ENCODE measurements around the gene ACTMAP. TPM values are rescaled to one million over a fixed set of nuclear protein-coding genes. Genes with fewer than 3 reads are reported as not detected.

Gene ACTMAP
- total and polyA plus RNA-seq, 2 of the 13 experiments (the other 11 are each of a cell fraction or from before 2014, with no cell fraction given) = 2.2 to 7.9 TPM

GRCh38 chr19:40777937-40778705, 27.8 kb upstream of the ACTMAP start, which contains the start of gene RAB4B (continued):
- TF ChIP-seq ZNF207 (IDR thresholded peaks at IDR 0.05; ENCODE audit: borderline replicate concordance) (no peak), ZNF30 (CRISPR knock-in tag; IDR thresholded peaks at IDR 0.05) (no peak), SALL2 (CRISPR knock-in tag; IDR thresholded peaks at IDR 0.05) (peak; percentile 77), MEIS1 (CRISPR knock-in tag; IDR thresholded peaks at IDR 0.05; ENCODE audit: borderline replicate concordance) (0 out of 2 replicates have a peak, but pooled peaks have one; percentile 31), RORA (CRISPR knock-in tag; IDR thresholded peaks at IDR 0.05) (no peak), BORCS8-MEF2B (CRISPR knock-in tag; IDR thresholded peaks at IDR 0.05) (peak; percentile 65; the same call in 1 of the 2 replicates), JUND (CRISPR knock-in tag; IDR thresholded peaks at IDR 0.05) (no peak), KDM2A (CRISPR knock-in tag; IDR thresholded peaks at IDR 0.05; ENCODE audit: borderline replicate concordance, low read depth) (peak; percentile 90), KDM3A (CRISPR knock-in tag; IDR thresholded peaks at IDR 0.05; ENCODE audit: low read depth) (no peak), ZNF780A (CRISPR knock-in tag; IDR thresholded peaks at IDR 0.05) (no peak), NCOA1 (CRISPR knock-in tag; IDR thresholded peaks at IDR 0.05) (no peak), RFX5 (IDR thresholded peaks at IDR 0.05; ENCODE audit: low read depth, low read length) (peak; percentile 11; the same call in 1 of the 2 replicates), ZNF724P (CRISPR knock-in tag; IDR thresholded peaks at IDR 0.05; ENCODE audit: borderline replicate concordance) (no peak), ZSCAN5A (CRISPR knock-in tag; IDR thresholded peaks at IDR 0.05; ENCODE audit: borderline replicate concordance) (no peak), ESRRA (CRISPR knock-in tag; IDR thresholded peaks at IDR 0.05; ENCODE audit: low read depth) (no peak; the same call in 1 of the 2 replicates), SRSF1 (optimal IDR thresholded peaks at IDR 0.05; ENCODE audit: low read depth, low read length) (peak; percentile 68), MLX (CRISPR knock-in tag; IDR thresholded peaks at IDR 0.05) (no peak), ZBTB43 (CRISPR knock-in tag; conservative IDR thresholded peaks at IDR 0.05) (no peak), ZNF710 (CRISPR knock-in tag; IDR thresholded peaks at IDR 0.05; ENCODE audit: borderline replicate concordance) (no peak), ZNF577 (CRISPR knock-in tag; IDR thresholded peaks at IDR 0.05; ENCODE audit: borderline replicate concordance, low read depth) (no peak)
